PC-9 (cell line): Measurements from ENCODE around the gene LEKR1. TPM values are rescaled to one million over a fixed set of nuclear protein-coding genes. Genes with fewer than 3 reads are reported as not detected.

ENCODE experiments used
- BruUV-seq: library from RNA; stranded (reverse); fragments of 400-500 nt; replicated peaks from 2 replicates; lab custom pipeline; 2021; lab: Mats Ljungman, UMichigan
- CTCF ChIA-PET: fragments of 300-600 bp; sonication (Branson Sonifier 250); formaldehyde crosslinking; loops from one replicate; lab custom pipeline; 2022; ENCODE audit warnings: antibody characterized with exemption; lab: Charles Lee
- POLR2A ChIA-PET: fragments of 300-600 bp; sonication (Branson Sonifier 250); formaldehyde crosslinking; loops from one replicate; lab custom pipeline; 2022; ENCODE audit warnings: antibody characterized with exemption; ENCODE audit not compliant: unreplicated experiment; lab: Charles Lee
- DNase-seq, 2 experiments: peaks; one replicate each; pipeline versions ENCODE4 v3.0.0 to v3.0.0-alpha.2; 2015 to 2022; ENCODE audit warnings: mixed read lengths in 1 of 2
- H2AFZ ChIP-seq: fragments of 200-600 bp; sonication (generic); 2 replicates; pipeline ENCODE4 v1.8.1; 2017; ENCODE audit warnings: antibody characterized with exemption
- H3F3A ChIP-seq: fragments of 200-600 bp; sonication (generic); 2 replicates; pipeline ENCODE4 v1.8.1; 2017; ENCODE audit warnings: antibody characterized with exemption, mild to moderate bottlenecking, low read depth; ENCODE audit not compliant: insufficient read depth
- H3K27ac ChIP-seq: fragments of 200-600 bp; sonication (generic); 2 replicates; pipeline ENCODE4 v1.6.1; 2016; ENCODE audit warnings: mixed run types
- H3K27me3 ChIP-seq: fragments of 200-600 bp; sonication (generic); 2 replicates; pipeline ENCODE4 v1.6.1; 2016; ENCODE audit warnings: low read depth, mixed run types; ENCODE audit not compliant: insufficient read depth
- H3K36me3 ChIP-seq: fragments of 200-600 bp; sonication (generic); 2 replicates; pipeline ENCODE4 v1.6.1; 2016; ENCODE audit warnings: low read depth, mixed run types
- H3K4me1 ChIP-seq: fragments of 200-600 bp; sonication (generic); replicated peaks from 2 replicates; pipeline ENCODE4 v1.6.1; 2016; ENCODE audit warnings: mixed run types; ENCODE audit not compliant: insufficient read depth
- H3K4me2 ChIP-seq: fragments of 200-600 bp; sonication (generic); 2 replicates; pipeline ENCODE4 v1.6.1; 2017; ENCODE audit warnings: mixed run types
- H3K4me3 ChIP-seq: fragments of 200-600 bp; sonication (generic); 2 replicates; pipeline ENCODE4 v1.6.1; 2016; ENCODE audit warnings: mixed run types
- H3K79me2 ChIP-seq: fragments of 200-600 bp; sonication (generic); 2 replicates; pipeline ENCODE4 v1.6.1; 2017; ENCODE audit warnings: low read depth, mixed run types
- H3K9me2 ChIP-seq: fragments of 200-600 bp; sonication (generic); 2 replicates; pipeline ENCODE4 v1.8.1; 2017; ENCODE audit warnings: mild to moderate bottlenecking; ENCODE audit not compliant: insufficient read depth
- H3K9me3 ChIP-seq: fragments of 200-600 bp; sonication (generic); 2 replicates; pipeline ENCODE4 v1.8.1; 2016; ENCODE audit warnings: low read depth; ENCODE audit not compliant: insufficient read depth
- H4K20me1 ChIP-seq: fragments of 200-600 bp; sonication (generic); 2 replicates; pipeline ENCODE4 v1.8.1; 2017; ENCODE audit not compliant: insufficient read depth
- CTCF ChIP-seq: fragments of 200-600 bp; sonication (generic); conservative IDR thresholded peaks from 2 replicates; pipeline ENCODE4 v1.6.1; 2017; ENCODE audit warnings: mixed run types, antibody characterized with exemption, mild to moderate bottlenecking, moderate library complexity
- EZH2 ChIP-seq: fragments of 200-600 bp; sonication (generic); IDR thresholded peaks from 2 replicates; pipeline ENCODE4 v1.8.0; 2017; ENCODE audit warnings: antibody characterized with exemption, low read depth
- intact Hi-C: fragments of 100-400 bp; cut with micrococcal nuclease; formaldehyde crosslinking; loops from one replicate; pipeline ENCODE4 v1.10.0; 2022; ENCODE audit not compliant: unreplicated experiment
- total RNA-seq: library from RNA; stranded (reverse); gene quantifications from 2 replicates; pipeline ENCODE4 v1.2.3, GENCODE V29; 2021

Gene LEKR1
- total RNA-seq, 1 experiment from 2014 or later = 3.9 TPM

- Histone ChIP-seq H3K36me3 (no peaks in the 10 kb centered on the region), H3K9me2 (no peaks in the 10 kb centered on the region), H3K27me3 (no peaks in the 10 kb centered on the region), H3K4me2 (no peak overlapping the region), H3K27ac (no peak overlapping the region), H2AFZ (no peak overlapping the region), H3K79me2 (no peaks in the 10 kb centered on the region), H3K4me3 (no peak overlapping the region), H3K9me3 (no peaks in the 10 kb centered on the region), H3K4me1 (no peaks in the 10 kb centered on the region), H4K20me1 (no peaks in the 10 kb centered on the region), H3F3A (no peaks in the 10 kb centered on the region)
- BruUV-seq = no TSS peak
- ChIA-PET POLR2A (no interaction called here), CTCF (no interaction called here)
- TF ChIP-seq EZH2 = no peak
- TF ChIP-seq CTCF = no peak
- intact Hi-C loops = no loop called here
- DNase-seq = no peak
Observed at GRCh38 chr3:157071744-157072525, 245.8 kb downstream of the LEKR1 start.

- H3K4me1 ChIP-seq = no peaks in the 10 kb centered on the region
- peak in 1 of 2 experiments; percentile 56 for DNase-seq
- TF ChIP-seq CTCF = no peak
- no peak for TF ChIP-seq EZH2
- no peaks in the 10 kb centered on the region for H3K9me2 ChIP-seq
- H2AFZ ChIP-seq = no peak overlapping the region
- H3K4me2 ChIP-seq = no peak overlapping the region
- H3K9me3 ChIP-seq = no peaks in the 10 kb centered on the region
- no peak overlapping the region for H3K4me3 ChIP-seq
- CTCF ChIA-PET = no interaction called here
- no peaks in the 10 kb centered on the region for H4K20me1 ChIP-seq
- POLR2A ChIA-PET = no interaction called here
- no TSS peak for BruUV-seq
- H3K27me3 ChIP-seq = no peaks in the 10 kb centered on the region
- intact Hi-C loops = no loop called here
- H3K27ac ChIP-seq = no peak overlapping the region
- H3K79me2 ChIP-seq = no peaks in the 10 kb centered on the region
- no peaks in the 10 kb centered on the region for H3K36me3 ChIP-seq
- no peaks in the 10 kb centered on the region for H3F3A ChIP-seq
Observed at GRCh38 chr3:157073810-157074209, 247.7 kb downstream of the LEKR1 start.

- TF ChIP-seq CTCF (no peak), EZH2 (no peak)
- no TSS peak for BruUV-seq
- intact Hi-C loops = no loop called here
- no peaks in the 10 kb centered on the region for H3K79me2 ChIP-seq
- no peaks in the 10 kb centered on the region for H3K36me3 ChIP-seq
- no peaks in the 10 kb centered on the region for H4K20me1 ChIP-seq
- H3K4me1 ChIP-seq = no peaks in the 10 kb centered on the region
- H3K4me3 ChIP-seq = no peak overlapping the region
- ChIA-PET CTCF (no interaction called here), POLR2A (no interaction called here)
- no peak overlapping the region for H2AFZ ChIP-seq
- H3K9me3 ChIP-seq = no peaks in the 10 kb centered on the region
- H3K27me3 ChIP-seq = no peaks in the 10 kb centered on the region
- H3K4me2 ChIP-seq = no peak overlapping the region
- H3K27ac ChIP-seq = no peak overlapping the region
- H3F3A ChIP-seq = no peaks in the 10 kb centered on the region
- DNase-seq = no peak
- H3K9me2 ChIP-seq = no peaks in the 10 kb centered on the region
Observed at GRCh38 chr3:157074490-157074889, 248.3 kb downstream of the LEKR1 start.
